Caco-2 (cell line): ENCODE data around the gene C1QBP. TPM values are rescaled to one million over a fixed set of nuclear protein-coding genes. Genes with fewer than 3 reads are reported as not detected.

Experiments used
- BruUV-seq: library from RNA; stranded (reverse); fragments of 400-500 nt; replicated peaks from 2 replicates; lab custom pipeline; 2021; lab: Mats Ljungman, UMichigan
- CTCF ChIA-PET: fragments of 300-600 bp; sonication (Branson Sonifier 250); formaldehyde crosslinking; loops from one replicate; lab custom pipeline; 2022; ENCODE audit warnings: antibody characterized with exemption; lab: Charles Lee
- POLR2A ChIA-PET: fragments of 300-600 bp; sonication (Branson Sonifier 250); formaldehyde crosslinking; loops from one replicate; lab custom pipeline; 2022; ENCODE audit warnings: antibody characterized with exemption; lab: Charles Lee
- DNase-seq, 2 experiments: peaks; one replicate each; pipeline versions ENCODE4 v3.0.0 to v3.0.0-alpha.2; 2020 to 2022
- H3K27me3 ChIP-seq: replicated peaks from 2 replicates; pipeline ENCODE4 v1.6.0; 2011; ENCODE audit warnings: low read length; ENCODE audit not compliant: control insufficient read depth, insufficient read depth
- H3K36me3 ChIP-seq: 2 replicates; pipeline ENCODE4 v1.5.1; 2011; ENCODE audit warnings: low read length; ENCODE audit not compliant: control insufficient read depth, insufficient read depth
- H3K4me1 ChIP-seq: fragments of 250-450 bp; sonication (Bioruptor Pico); 2 replicates; pipeline ENCODE4 v1.5.1; 2020; ENCODE audit warnings: mild to moderate bottlenecking
- H3K4me3 ChIP-seq: 2 replicates; pipeline ENCODE4 v1.5.1; 2011; ENCODE audit warnings: low read depth, mild to moderate bottlenecking, control low read depth, low read length
- H3K9me3 ChIP-seq: fragments of 250-450 bp; sonication (Bioruptor Pico); 2 replicates; pipeline ENCODE4 v1.5.1; 2020; ENCODE audit warnings: mild to moderate bottlenecking, moderate library complexity
- H3K27ac Mint-ChIP-seq: one replicate; pipeline ENCODE4 v1.8.0; 2022; ENCODE audit warnings: mixed read lengths; ENCODE audit not compliant: unreplicated experiment
- H3K27me3 Mint-ChIP-seq: one replicate; pipeline ENCODE4 v1.8.0; 2022; ENCODE audit warnings: mixed read lengths; ENCODE audit not compliant: insufficient read depth, unreplicated experiment
- H3K36me3 Mint-ChIP-seq: one replicate; pipeline ENCODE4 v1.8.0; 2022; ENCODE audit warnings: mild to moderate bottlenecking, mixed read lengths; ENCODE audit not compliant: insufficient read depth, unreplicated experiment
- H3K4me1 Mint-ChIP-seq: one replicate; pipeline ENCODE4 v1.8.0; 2022; ENCODE audit warnings: low read depth, mixed read lengths; ENCODE audit not compliant: unreplicated experiment
- H3K4me3 Mint-ChIP-seq: one replicate; pipeline ENCODE4 v1.8.0; 2022; ENCODE audit warnings: mild to moderate bottlenecking, moderate library complexity, mixed read lengths; ENCODE audit not compliant: unreplicated experiment
- H3K9me3 Mint-ChIP-seq: one replicate; pipeline ENCODE4 v1.8.0; 2022; ENCODE audit warnings: mixed read lengths; ENCODE audit not compliant: unreplicated experiment
- CTCF ChIP-seq, 2 experiments: fragments of 200-600 bp in 1 of 2; IDR thresholded peaks; 1 replicate in 1 of 2; 2 replicates in 1 of 2; pipeline versions ENCODE4 v1.5.1 to v1.8.0; 2011 to 2022; ENCODE audit warnings: antibody characterized with exemption in 1 of 2, control low read depth in 1 of 2, inconsistent platforms in 1 of 2, low read depth in 1 of 2, low read length in 1 of 2, mild to moderate bottlenecking in 1 of 2, moderate library complexity in 1 of 2; ENCODE audit not compliant: insufficient read depth in 1 of 2, severe bottlenecking in 1 of 2, unreplicated experiment in 1 of 2
- intact Hi-C: fragments of 100-400 bp; cut with micrococcal nuclease; formaldehyde crosslinking; loops from one replicate; pipeline ENCODE4 v1.10.0; 2022; ENCODE audit not compliant: unreplicated experiment
- total RNA-seq: library from RNA; stranded (reverse); gene quantifications from 2 replicates; pipeline ENCODE4 v1.2.3, GENCODE V29; 2022

The C1QBP gene
- total RNA-seq, 1 experiment from 2014 or later: 129 TPM

- Histone ChIP-seq H3K36me3 (no peaks in the 10 kb centered on the region), H3K27me3 (no peaks in the 10 kb centered on the region), H3K9me3 (no peaks in the 10 kb centered on the region), H3K4me1 (no peaks in the 10 kb centered on the region), H3K4me3 (peak within 1 kb of the TSS; percentile 77)
- ChIA-PET CTCF (interaction anchor here (1.2 kb wide), 1 partner anchor 20 kb away, joined by 10 read pairs; the partner anchor contains the start of gene C1QBP), POLR2A (interaction anchor here (0.5 to 1.7 kb wide), 9 partner anchors 9 to 308 kb away, joined by 3 to 5 read pairs (median 4); partner anchors contain the start of genes C1QBP, DHX33 and MIS12)
- no peaks in the 10 kb centered on the region for H3K27me3 Mint-ChIP-seq
- no peak for TF ChIP-seq CTCF (IDR thresholded peaks at IDR 0.05; ENCODE audit: insufficient read depth in 1 of 2, low read depth in 1 of 2, low read length in 1 of 2, severe bottlenecking in 1 of 2, unreplicated experiment in 1 of 2)
- BruUV-seq: no TSS peak
- intact Hi-C loops: no loop called here
- H3K36me3 Mint-ChIP-seq: peaks cover 21% of the 10 kb centered on the region
- H3K27ac Mint-ChIP-seq: peak within 1 kb of the TSS; percentile 93
- peak within 1 kb of the TSS; percentile 94 for H3K4me3 Mint-ChIP-seq
- DNase-seq: peak; percentile 93 to 94
- H3K4me1 Mint-ChIP-seq: no peaks in the 10 kb centered on the region
- no peaks in the 10 kb centered on the region for H3K9me3 Mint-ChIP-seq
Measured at GRCh38 chr17:5419356-5419958, 19.5 kb downstream of the C1QBP start, which contains the start of gene NUP88. NUP88 (minus strand) TSS chr17:5419662; CDS start chr17:5419650, 12 bp downstream.

DNA sequence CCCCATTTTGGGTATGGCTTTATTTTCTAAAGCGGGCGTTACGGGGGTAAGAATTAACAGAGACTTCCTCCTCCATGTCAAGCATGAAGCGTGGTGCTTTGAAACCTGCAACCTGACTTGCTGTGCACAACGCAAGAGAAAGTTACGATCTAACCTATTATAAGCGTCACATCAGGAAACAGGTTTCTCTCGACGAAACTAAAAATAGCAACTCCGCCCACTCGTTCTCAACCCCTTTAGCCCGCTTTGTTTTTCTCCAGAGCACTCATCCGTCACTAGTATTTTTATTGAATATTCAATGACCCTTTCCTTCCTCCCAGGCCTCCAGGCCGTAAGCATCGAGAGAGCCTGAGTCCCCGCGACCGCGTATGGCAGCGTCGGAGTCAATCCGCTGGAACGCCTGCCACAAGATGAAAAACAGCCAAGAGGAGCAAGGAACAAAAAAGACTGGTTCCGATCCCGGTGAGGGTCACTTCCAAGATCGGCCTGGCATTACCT lies 20.0 kb downstream of the C1QBP start:
- intact Hi-C loops: no loop called here
- no peak for TF ChIP-seq CTCF (IDR thresholded peaks at IDR 0.05; ENCODE audit: insufficient read depth in 1 of 2, low read depth in 1 of 2, low read length in 1 of 2, severe bottlenecking in 1 of 2, unreplicated experiment in 1 of 2)
- no peaks in the 10 kb centered on the region for H3K9me3 ChIP-seq

DNA sequence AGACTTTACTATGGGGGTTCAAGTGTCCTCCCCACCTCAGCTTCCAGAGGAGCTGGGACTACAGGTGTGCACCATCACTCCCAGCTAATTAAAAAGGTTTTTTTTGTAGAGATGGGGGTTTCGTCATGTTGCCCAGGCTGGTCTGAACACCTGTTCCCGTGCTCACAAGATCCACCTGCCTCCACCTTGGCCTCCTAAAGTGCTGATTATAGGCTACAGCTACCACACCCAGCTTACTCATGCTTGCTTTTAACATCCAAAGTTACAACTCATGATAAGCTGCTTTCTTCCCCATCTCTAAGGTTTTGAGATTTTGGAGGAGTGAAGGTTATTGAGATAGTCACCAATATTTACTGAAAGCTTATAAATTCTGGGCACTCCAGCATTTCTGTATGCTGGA lies 22.1 kb downstream of the C1QBP start:
- no peaks in the 10 kb centered on the region for H3K9me3 Mint-ChIP-seq
- BruUV-seq: no TSS peak
- H3K4me3 ChIP-seq: no peak overlapping the region
- no peaks in the 10 kb centered on the region for H3K36me3 ChIP-seq
- peak overlapping the region; percentile 14 for H3K4me3 Mint-ChIP-seq
- no peaks in the 10 kb centered on the region for H3K4me1 ChIP-seq
- ChIA-PET CTCF (no interaction called here), POLR2A (no interaction called here)
- no peaks in the 10 kb centered on the region for H3K27me3 ChIP-seq
- H3K27me3 Mint-ChIP-seq: no peaks in the 10 kb centered on the region
- no peak for TF ChIP-seq CTCF (IDR thresholded peaks at IDR 0.05; ENCODE audit: insufficient read depth in 1 of 2, low read depth in 1 of 2, low read length in 1 of 2, severe bottlenecking in 1 of 2, unreplicated experiment in 1 of 2)
- no peak for DNase-seq
- intact Hi-C loops: no loop called here
- H3K4me1 Mint-ChIP-seq: no peaks in the 10 kb centered on the region
- H3K9me3 ChIP-seq: no peaks in the 10 kb centered on the region
- H3K27ac Mint-ChIP-seq: no peak overlapping the region
- H3K36me3 Mint-ChIP-seq: peaks cover 36% of the 10 kb centered on the region

More for the DNA sequence above, 20.0 kb downstream of the C1QBP start:
- no peak for DNase-seq
- Mint-ChIP-seq H3K9me3 (no peaks in the 10 kb centered on the region), H3K27me3 (no peaks in the 10 kb centered on the region), H3K4me3 (peak overlapping the region; percentile 94), H3K4me1 (no peaks in the 10 kb centered on the region), H3K27ac (peak overlapping the region; percentile 93), H3K36me3 (peaks cover 17% of the 10 kb centered on the region)
- POLR2A ChIA-PET: interaction anchor here (0.8 to 1.7 kb wide), 8 partner anchors 10 to 308 kb away, joined by 3 to 5 read pairs (median 4); partner anchors contain the start of genes C1QBP, DHX33 and MIS12
- Histone ChIP-seq H3K36me3 (no peaks in the 10 kb centered on the region), H3K4me1 (no peaks in the 10 kb centered on the region), H3K4me3 (peak overlapping the region; percentile 77), H3K27me3 (no peaks in the 10 kb centered on the region)
- CTCF ChIA-PET: interaction anchor here (1.2 kb wide), 1 partner anchor 20 kb away, joined by 10 read pairs; the partner anchor contains the start of gene C1QBP
- TSS peak; percentile 78 for BruUV-seq
